PFSK-1 (cell line): ENCODE measurements around the gene CYSTM1.
A peak's percentile ranks its signal among the peaks of the same experiment; 100 is the strongest.

Source experiments
- POLR2AphosphoS5 ChIP-seq: IDR thresholded peaks from 2 replicates; pipeline ENCODE4 v1.6.1; 2012; ENCODE audit warnings: low read depth, mild to moderate bottlenecking, control low read depth, low read length, moderate library complexity
- SIN3A ChIP-seq: IDR thresholded peaks from 2 replicates; pipeline ENCODE4 v1.6.1; 2012; ENCODE audit warnings: mild to moderate bottlenecking, low read length, moderate library complexity, borderline replicate concordance; ENCODE audit not compliant: insufficient read depth
- TAF1 ChIP-seq: IDR thresholded peaks from 2 replicates; pipeline ENCODE4 v1.6.1; 2012; ENCODE audit warnings: low read length, control low read depth, borderline replicate concordance; ENCODE audit not compliant: insufficient read depth

GRCh38 chr5:140175367-140176030 is 511 bp downstream of the CYSTM1 start:
- TF ChIP-seq POLR2AphosphoS5: no peak
- no peak for TF ChIP-seq SIN3A
- TF ChIP-seq TAF1: peak; percentile 63; the same call in 1 of the 2 replicates
